Bronchial epithelial cell (primary cell): ENCODE results near the gene TNS3. TPM values are rescaled to one million over a fixed set of nuclear protein-coding genes. Genes with fewer than 3 reads are reported as not detected.

ENCODE experiments used
- DNase-seq: peaks from one replicate; pipeline ENCODE4 v3.0.0-alpha.2; 2010; ENCODE audit warnings: low read depth
- FAIRE-seq: peaks from 2 replicates; lab custom pipeline; 2011; peaks lifted over from hg19 to GRCh38; lab: Jason Lieb, UNC
- H3K27me3 ChIP-seq: 2 replicates; pipeline ENCODE4 v1.5.1; 2011; ENCODE audit warnings: low read length; ENCODE audit not compliant: control insufficient read depth, insufficient read depth
- H3K36me3 ChIP-seq: 2 replicates; pipeline ENCODE4 v1.5.1; 2011; ENCODE audit warnings: low read length; ENCODE audit not compliant: control insufficient read depth, insufficient read depth
- H3K4me3 ChIP-seq: 2 replicates; pipeline ENCODE4 v1.5.1; 2011; ENCODE audit warnings: mild to moderate bottlenecking, low read depth, low read length, control low read depth
- CTCF ChIP-seq: IDR thresholded peaks from 2 replicates; pipeline ENCODE4 v1.5.1; 2011; ENCODE audit warnings: mild to moderate bottlenecking, moderate library complexity, low read length, control low read depth, inconsistent platforms; ENCODE audit not compliant: insufficient read depth, severe bottlenecking
- total RNA-seq: library from RNA; depleted of rRNA; stranded (reverse); fragments of >200 nt; gene quantifications from 2 replicates; pipeline ENCODE4 v1.2.1, GENCODE V29; 2014

The TNS3 gene
- total RNA-seq, 1 donor from 2014 or later, result 2.6 TPM

GRCh38 chr7:47318395-47319182, 263.3 kb downstream of the TNS3 start:
- Histone ChIP-seq H3K4me3 (no peak overlapping the region), H3K27me3 (no peaks in the 10 kb centered on the region), H3K36me3 (peaks cover 5% of the 10 kb centered on the region)
- DNase-seq (no peak), FAIRE-seq (peak; percentile 64)
- TF ChIP-seq CTCF, result no peak

- H3K27me3 ChIP-seq, result no peaks in the 10 kb centered on the region
- no peak for DNase-seq
- no peak for TF ChIP-seq CTCF
- FAIRE-seq, result no peak
- peaks cover 6% of the 10 kb centered on the region for H3K36me3 ChIP-seq
- H3K4me3 ChIP-seq, result no peak overlapping the region
Observed at GRCh38 chr7:47317487-47317886, 264.4 kb downstream of the TNS3 start.

GRCh38 chr7:47314728-47315607, 266.9 kb downstream of the TNS3 start:
- no peak overlapping the region for H3K4me3 ChIP-seq
- H3K27me3 ChIP-seq, result no peaks in the 10 kb centered on the region
- TF ChIP-seq CTCF, result no peak
- FAIRE-seq (no peak), DNase-seq (no peak)
- peaks cover 5% of the 10 kb centered on the region for H3K36me3 ChIP-seq

- Histone ChIP-seq H3K27me3 (no peaks in the 10 kb centered on the region), H3K4me3 (no peak overlapping the region), H3K36me3 (peaks cover 5% of the 10 kb centered on the region)
- TF ChIP-seq CTCF, result no peak
- DNase-seq, result no peak
- FAIRE-seq, result no peak
Observed at GRCh38 chr7:47314248-47314647, 267.7 kb downstream of the TNS3 start.

- no peak for TF ChIP-seq CTCF
Observed at GRCh38 chr7:47313564-47313963, 268.3 kb downstream of the TNS3 start.

More at GRCh38 chr7:47313564-47313963, 268.3 kb downstream of the TNS3 start:
- H3K27me3 ChIP-seq, result no peaks in the 10 kb centered on the region
- FAIRE-seq (no peak), DNase-seq (no peak)
- H3K36me3 ChIP-seq, result peaks cover 3% of the 10 kb centered on the region
- no peak overlapping the region for H3K4me3 ChIP-seq
